Nephron (organoid): ENCODE measurements around the gene MRTFB.
A peak's percentile ranks its signal among the peaks of the same experiment; 100 is the strongest.

Experiments used
- H3K27ac Mint-ChIP-seq, 3 experiments: 2 replicates each; pipeline ENCODE4 v1.8.0; 2020; ENCODE audit warnings: mixed read lengths in 3 of 3, mild to moderate bottlenecking in 2 of 3, moderate library complexity in 1 of 3
- H3K27me3 Mint-ChIP-seq: 2 replicates; pipeline ENCODE4 v1.8.0; 2021; ENCODE audit warnings: low read depth, mild to moderate bottlenecking, moderate library complexity, mixed read lengths
- H3K36me3 Mint-ChIP-seq: 2 replicates; pipeline ENCODE4 v1.8.0; 2020; ENCODE audit warnings: low read depth, mixed read lengths
- H3K4me1 Mint-ChIP-seq: 2 replicates; pipeline ENCODE4 v1.8.0; 2020; ENCODE audit warnings: mixed read lengths
- H3K4me3 Mint-ChIP-seq, 3 experiments: 2 replicates each; pipeline ENCODE4 v1.8.0; 2020; ENCODE audit warnings: mild to moderate bottlenecking in 3 of 3, mixed read lengths in 3 of 3, moderate library complexity in 2 of 3
- H3K9me3 Mint-ChIP-seq: 2 replicates; pipeline ENCODE4 v1.8.0; 2020; ENCODE audit warnings: mixed read lengths
- CTCF ChIP-seq, 3 experiments: fragments of 200-600 bp; sonication (generic); IDR thresholded peaks; one replicate each; pipeline ENCODE4 v1.5.0; 2021; ENCODE audit warnings: antibody characterized with exemption in 3 of 3; ENCODE audit not compliant: unreplicated experiment in 3 of 3

The MRTFB gene

GRCh38 chr16:14029658-14030057 is 41.5 kb upstream of the MRTFB start:
- Mint-ChIP-seq H3K9me3 (peaks cover 11% of the 10 kb centered on the region), H3K27me3 (peaks cover 5% of the 10 kb centered on the region), H3K27ac (no peak overlapping the region), H3K4me1 (no peaks in the 10 kb centered on the region), H3K36me3 (no peaks in the 10 kb centered on the region), H3K4me3 (no peak overlapping the region)
- no peak for TF ChIP-seq CTCF (IDR thresholded peaks at IDR 0.05; ENCODE audit: unreplicated experiment in 3 of 3)

- no peaks in the 10 kb centered on the region for H3K36me3 Mint-ChIP-seq
- peaks cover 5% of the 10 kb centered on the region for H3K27me3 Mint-ChIP-seq
- H3K27ac Mint-ChIP-seq = no peak overlapping the region
- H3K9me3 Mint-ChIP-seq = peaks cover 9% of the 10 kb centered on the region
- TF ChIP-seq CTCF (IDR thresholded peaks at IDR 0.05; ENCODE audit: unreplicated experiment in 3 of 3) = no peak
- no peaks in the 10 kb centered on the region for H3K4me1 Mint-ChIP-seq
- no peak overlapping the region for H3K4me3 Mint-ChIP-seq
Measured at GRCh38 chr16:14035092-14035491, 36.0 kb upstream of the MRTFB start.

GRCh38 chr16:14036889-14037288 is 34.2 kb upstream of the MRTFB start:
- no peaks in the 10 kb centered on the region for H3K36me3 Mint-ChIP-seq
- H3K4me3 Mint-ChIP-seq = no peak overlapping the region
- peaks cover 9% of the 10 kb centered on the region for H3K9me3 Mint-ChIP-seq
- peaks cover 4% of the 10 kb centered on the region for H3K27me3 Mint-ChIP-seq
- TF ChIP-seq CTCF (IDR thresholded peaks at IDR 0.05; ENCODE audit: unreplicated experiment in 3 of 3) = no peak
- no peaks in the 10 kb centered on the region for H3K4me1 Mint-ChIP-seq
- no peak overlapping the region for H3K27ac Mint-ChIP-seq

- TF ChIP-seq CTCF (IDR thresholded peaks at IDR 0.05; ENCODE audit: unreplicated experiment in 3 of 3) = no peak
- H3K27ac Mint-ChIP-seq = no peak overlapping the region
- no peaks in the 10 kb centered on the region for H3K36me3 Mint-ChIP-seq
- H3K4me1 Mint-ChIP-seq = peaks cover 5% of the 10 kb centered on the region
- no peaks in the 10 kb centered on the region for H3K27me3 Mint-ChIP-seq
- H3K9me3 Mint-ChIP-seq = peaks cover 4% of the 10 kb centered on the region
- H3K4me3 Mint-ChIP-seq = no peak overlapping the region
Measured at GRCh38 chr16:14037960-14038359, 33.2 kb upstream of the MRTFB start.

- no peak overlapping the region for H3K4me3 Mint-ChIP-seq
- H3K36me3 Mint-ChIP-seq = no peaks in the 10 kb centered on the region
- H3K27me3 Mint-ChIP-seq = no peaks in the 10 kb centered on the region
- H3K27ac Mint-ChIP-seq = no peak overlapping the region
- TF ChIP-seq CTCF (IDR thresholded peaks at IDR 0.05; ENCODE audit: unreplicated experiment in 3 of 3) = no peak
- H3K4me1 Mint-ChIP-seq = peaks cover 9% of the 10 kb centered on the region
- peaks cover 2% of the 10 kb centered on the region for H3K9me3 Mint-ChIP-seq
Measured at GRCh38 chr16:14041164-14041563, 30.0 kb upstream of the MRTFB start.

GRCh38 chr16:14042706-14043105 is 28.4 kb upstream of the MRTFB start:
- H3K4me1 Mint-ChIP-seq = peaks cover 16% of the 10 kb centered on the region
- H3K9me3 Mint-ChIP-seq = no peaks in the 10 kb centered on the region
- H3K4me3 Mint-ChIP-seq = no peak overlapping the region
- no peak for TF ChIP-seq CTCF (IDR thresholded peaks at IDR 0.05; ENCODE audit: unreplicated experiment in 3 of 3)
- no peaks in the 10 kb centered on the region for H3K36me3 Mint-ChIP-seq
- H3K27me3 Mint-ChIP-seq = no peaks in the 10 kb centered on the region
- H3K27ac Mint-ChIP-seq = peak overlapping the region; percentile 19 to 81 (median 49)
